ENCODE measurements around the gene ARVCF.

Gene ARVCF

GRCh38 chr22:19963863-19964642 is 52.6 kb downstream of the ARVCF start:
- in situ Hi-C loops (cut with HindIII; ENCODE audit: low sequenced_read_pairs), result no loop called here

GRCh38 chr22:19962909-19963806 is 53.5 kb downstream of the ARVCF start:
- in situ Hi-C loops (cut with HindIII; ENCODE audit: low sequenced_read_pairs), result no loop called here

- in situ Hi-C loops (cut with HindIII; ENCODE audit: low sequenced_read_pairs), result no loop called here
Measured at GRCh38 chr22:19962246-19962908, 54.2 kb downstream of the ARVCF start.

- in situ Hi-C loops (cut with HindIII; ENCODE audit: low sequenced_read_pairs), result no loop called here
Measured at GRCh38 chr22:19961868-19962245, 54.8 kb downstream of the ARVCF start.

- in situ Hi-C loops (cut with HindIII; ENCODE audit: low sequenced_read_pairs), result no loop called here
Measured at GRCh38 chr22:19961201-19961580, 55.4 kb downstream of the ARVCF start.

- in situ Hi-C loops (cut with HindIII; ENCODE audit: low sequenced_read_pairs), result no loop called here
Measured at GRCh38 chr22:19960491-19961200, 56.0 kb downstream of the ARVCF start.

- in situ Hi-C loops (cut with HindIII; ENCODE audit: low sequenced_read_pairs), result no loop called here
Measured at GRCh38 chr22:19959587-19960490, 56.8 kb downstream of the ARVCF start.

GRCh38 chr22:19959043-19959586 is 57.5 kb downstream of the ARVCF start:
- in situ Hi-C loops (cut with HindIII; ENCODE audit: low sequenced_read_pairs), result no loop called here

GRCh38 chr22:19958083-19959042 is 58.3 kb downstream of the ARVCF start:
- in situ Hi-C loops (cut with HindIII; ENCODE audit: low sequenced_read_pairs), result no loop called here

GRCh38 chr22:19957445-19957844 is 59.2 kb downstream of the ARVCF start:
- in situ Hi-C loops (cut with HindIII; ENCODE audit: low sequenced_read_pairs), result no loop called here

GRCh38 chr22:19955241-19956128 is 61.1 kb downstream of the ARVCF start:
- in situ Hi-C loops (cut with HindIII; ENCODE audit: low sequenced_read_pairs), result no loop called here

- in situ Hi-C loops (cut with HindIII; ENCODE audit: low sequenced_read_pairs), result loop anchor here (5.0 kb wide), 1 partner anchor 166 kb away; the partner anchor contains the start of genes RANBP1 and TRMT2A
Measured at GRCh38 chr22:19951346-19951745, 65.3 kb downstream of the ARVCF start.

GRCh38 chr22:19948057-19948760 is 68.4 kb downstream of the ARVCF start:
- in situ Hi-C loops (cut with HindIII; ENCODE audit: low sequenced_read_pairs), result no loop called here

GRCh38 chr22:19943082-19944026 is 73.3 kb downstream of the ARVCF start:
- in situ Hi-C loops (cut with HindIII; ENCODE audit: low sequenced_read_pairs), result no loop called here
